Measurements from ENCODE around the gene ASCL5. TPM values are rescaled to one million over a fixed set of nuclear protein-coding genes. Genes with fewer than 3 reads are reported as not detected.

The ASCL5 gene
- total RNA-seq, 1 experiment from 2014 or later: 0.24 TPM

GRCh38 chr1:201091256-201091655 is 35.7 kb downstream of the ASCL5 start:
- Histone ChIP-seq H3K9me2 (ENCODE audit: insufficient read depth) (no peaks in the 10 kb centered on the region), H3K4me3 (no peak overlapping the region), H3K4me2 (no peak overlapping the region), H3K9me3 (ENCODE audit: insufficient read depth, low read depth) (no peaks in the 10 kb centered on the region), H3F3A (ENCODE audit: insufficient read depth, low read depth) (no peaks in the 10 kb centered on the region), H3K27me3 (ENCODE audit: insufficient read depth, low read depth) (peaks cover 52% of the 10 kb centered on the region), H3K36me3 (ENCODE audit: low read depth) (no peaks in the 10 kb centered on the region), H3K79me2 (ENCODE audit: low read depth) (no peaks in the 10 kb centered on the region), H4K20me1 (ENCODE audit: insufficient read depth) (no peaks in the 10 kb centered on the region), H2AFZ (no peak overlapping the region), H3K27ac (no peak overlapping the region), H3K4me1 (replicated peaks; ENCODE audit: insufficient read depth) (no peaks in the 10 kb centered on the region)
- no peak for DNase-seq
- POLR2A ChIA-PET (ENCODE audit: unreplicated experiment): no interaction called here
- CTCF ChIA-PET: interaction anchor here (0.6 kb wide), 1 partner anchor 1109 kb away, joined by 3 read pairs; no protein-coding TSS in a partner anchor
- intact Hi-C loops (cut with micrococcal nuclease; ENCODE audit: unreplicated experiment): no loop called here
- TF ChIP-seq EZH2 (IDR thresholded peaks at IDR 0.05; ENCODE audit: low read depth): no peak
- no peak for TF ChIP-seq CTCF (conservative IDR thresholded peaks at IDR 0.05)
- BruUV-seq (replicated peaks): no TSS peak

- BruUV-seq (replicated peaks): no TSS peak
- TF ChIP-seq CTCF (conservative IDR thresholded peaks at IDR 0.05) (no peak), EZH2 (IDR thresholded peaks at IDR 0.05; ENCODE audit: low read depth) (no peak)
- intact Hi-C loops (cut with micrococcal nuclease; ENCODE audit: unreplicated experiment): no loop called here
- Histone ChIP-seq H3K36me3 (ENCODE audit: low read depth) (no peaks in the 10 kb centered on the region), H3K4me2 (no peak overlapping the region), H3K27ac (no peak overlapping the region), H4K20me1 (ENCODE audit: insufficient read depth) (no peaks in the 10 kb centered on the region), H2AFZ (no peak overlapping the region), H3K27me3 (ENCODE audit: insufficient read depth, low read depth) (peaks cover 44% of the 10 kb centered on the region), H3K9me2 (ENCODE audit: insufficient read depth) (no peaks in the 10 kb centered on the region), H3K4me3 (no peak overlapping the region), H3K79me2 (ENCODE audit: low read depth) (no peaks in the 10 kb centered on the region), H3K9me3 (ENCODE audit: insufficient read depth, low read depth) (no peaks in the 10 kb centered on the region), H3K4me1 (replicated peaks; ENCODE audit: insufficient read depth) (no peaks in the 10 kb centered on the region), H3F3A (ENCODE audit: insufficient read depth, low read depth) (no peaks in the 10 kb centered on the region)
- ChIA-PET POLR2A (ENCODE audit: unreplicated experiment) (no interaction called here), CTCF (no interaction called here)
- no peak for DNase-seq
These were observed 36.4 kb downstream of the ASCL5 start for GRCh38 chr1:201090541-201090940.

GRCh38 chr1:201089596-201089995 is 37.4 kb downstream of the ASCL5 start:
- CTCF ChIA-PET: no interaction called here
- H3K4me3 ChIP-seq: no peak overlapping the region
- no peaks in the 10 kb centered on the region for H3F3A ChIP-seq (ENCODE audit: insufficient read depth, low read depth)
- no peak overlapping the region for H3K27ac ChIP-seq
- no peak overlapping the region for H3K4me2 ChIP-seq
- no peaks in the 10 kb centered on the region for H3K79me2 ChIP-seq (ENCODE audit: low read depth)
- no peaks in the 10 kb centered on the region for H3K9me3 ChIP-seq (ENCODE audit: insufficient read depth, low read depth)
- no peaks in the 10 kb centered on the region for H3K9me2 ChIP-seq (ENCODE audit: insufficient read depth)
- no peak for TF ChIP-seq EZH2 (IDR thresholded peaks at IDR 0.05; ENCODE audit: low read depth)
- no peak for TF ChIP-seq CTCF (conservative IDR thresholded peaks at IDR 0.05)
- no TSS peak for BruUV-seq (replicated peaks)
- H3K4me1 ChIP-seq (replicated peaks; ENCODE audit: insufficient read depth): no peaks in the 10 kb centered on the region
- no peaks in the 10 kb centered on the region for H4K20me1 ChIP-seq (ENCODE audit: insufficient read depth)
- H3K36me3 ChIP-seq (ENCODE audit: low read depth): no peaks in the 10 kb centered on the region
- intact Hi-C loops (cut with micrococcal nuclease; ENCODE audit: unreplicated experiment): no loop called here
- POLR2A ChIA-PET (ENCODE audit: unreplicated experiment): no interaction called here
- no peak for DNase-seq
- H2AFZ ChIP-seq: no peak overlapping the region
- peaks cover 47% of the 10 kb centered on the region for H3K27me3 ChIP-seq (ENCODE audit: insufficient read depth, low read depth)

Measured in PC-9 (cell line).